HG02798 (cell line): ENCODE measurements around the gene ANKRD23.
"Not testable (repeated sequence)": the region's sequence is repeated elsewhere in the genome, so short reads cannot be mapped to it uniquely, and the experiment has no call there.

Experiments used
- ATAC-seq: cut with Tn5 transposase; IDR thresholded peaks from one replicate; pipeline ENCODE4 v1.9.1; 2021; ENCODE audit warnings: mild to moderate bottlenecking; ENCODE audit not compliant: unreplicated experiment, poor library complexity

Gene ANKRD23

GRCh38 chr2:96843538-96844268, at the start of gene ANKRD23:
ANKRD23 (minus strand) TSS chr2:96844021; CDS start chr2:96843992, 29 bp downstream.
- no peak for ATAC-seq

- no peak for ATAC-seq
Measured at GRCh38 chr2:96891591-96892333, 47.9 kb upstream of the ANKRD23 start.

- ATAC-seq: no peak
Measured at GRCh38 chr2:96890726-96891385, 47.0 kb upstream of the ANKRD23 start.

- ATAC-seq: no peak
Measured at GRCh38 chr2:96890252-96890651, 46.4 kb upstream of the ANKRD23 start.

GRCh38 chr2:96889502-96889901, 45.7 kb upstream of the ANKRD23 start:
- not testable (repeated sequence) for ATAC-seq

- no peak for ATAC-seq
Measured at GRCh38 chr2:96888072-96889011, 44.5 kb upstream of the ANKRD23 start.

GRCh38 chr2:96887493-96888012, 43.7 kb upstream of the ANKRD23 start:
- no peak for ATAC-seq

- ATAC-seq: no peak
Measured at GRCh38 chr2:96885432-96886347, 41.9 kb upstream of the ANKRD23 start.

GRCh38 chr2:96884299-96885094, 40.7 kb upstream of the ANKRD23 start:
- ATAC-seq: no peak

- no peak for ATAC-seq
Measured at GRCh38 chr2:96883306-96883705, 39.5 kb upstream of the ANKRD23 start.

- ATAC-seq: no peak
Measured at GRCh38 chr2:96882906-96883305, 39.1 kb upstream of the ANKRD23 start.

GRCh38 chr2:96882230-96882629, 38.4 kb upstream of the ANKRD23 start:
- no peak for ATAC-seq

GRCh38 chr2:96881349-96882195, 37.8 kb upstream of the ANKRD23 start:
- ATAC-seq: no peak

- no peak for ATAC-seq
Measured at GRCh38 chr2:96880891-96881273, 37.1 kb upstream of the ANKRD23 start.

GRCh38 chr2:96879545-96880040, 35.8 kb upstream of the ANKRD23 start:
- ATAC-seq: no peak

GRCh38 chr2:96878796-96879544, 35.1 kb upstream of the ANKRD23 start:
- no peak for ATAC-seq
